GM13976 (cell line): Measurements from ENCODE around the gene TTC21A.

Experiments
- DNase-seq: peaks from one replicate; pipeline ENCODE4 v3.0.0; 2012; ENCODE audit warnings: low spot score
- in situ Hi-C: fragments of 300-500 bp; cut with MboI; formaldehyde crosslinking; loops from one replicate; pipeline ENCODE4 v1.12.0; 2022; ENCODE audit warnings: low sequenced_read_pairs, mixed read lengths, inconsistent platforms; ENCODE audit not compliant: unreplicated experiment
- TF ChIP-seq, protein P1 (sequence below): IDR thresholded peaks from 2 replicates; pipeline ENCODE4 v1.5.1; 2012; ENCODE audit warnings: borderline replicate concordance, mild to moderate bottlenecking; ENCODE audit not compliant: insufficient read depth; ENCODE audit errors: extremely low read depth, missing control alignments, control extremely low read depth

TTC21A gene

DNA sequence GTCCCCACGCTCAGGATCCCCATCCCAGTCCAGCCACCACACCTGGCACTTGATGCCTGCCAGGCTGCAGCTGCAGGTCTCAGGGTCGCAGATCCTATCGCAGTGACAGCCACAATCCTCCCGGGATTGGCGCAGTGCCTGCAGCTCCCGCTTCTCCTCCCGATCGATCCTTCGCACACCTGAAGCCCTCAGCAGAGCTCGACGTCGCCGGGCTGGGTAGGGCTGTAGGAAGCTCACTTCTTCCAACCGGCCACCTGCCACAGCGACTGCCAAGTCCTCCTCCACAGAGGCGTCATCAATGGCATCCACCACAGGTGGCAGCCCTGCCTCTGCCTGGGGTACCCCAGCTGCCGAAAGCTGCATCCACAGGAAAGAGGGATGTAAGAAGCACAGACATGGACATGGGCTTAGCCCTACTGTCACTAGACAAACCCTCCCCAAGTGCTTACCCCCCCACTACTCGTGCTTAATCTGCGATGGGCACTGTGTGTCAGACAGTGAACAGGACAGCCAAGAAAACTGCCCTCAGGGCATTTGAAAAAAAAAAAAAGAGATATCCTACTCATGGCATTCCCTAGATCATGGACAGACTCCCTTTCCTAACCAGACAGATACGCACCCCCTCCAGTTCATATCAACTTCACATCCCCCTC is 36.7 kb downstream of the TTC21A start:
- no peak for DNase-seq
- TF ChIP-seq, protein P1, sequence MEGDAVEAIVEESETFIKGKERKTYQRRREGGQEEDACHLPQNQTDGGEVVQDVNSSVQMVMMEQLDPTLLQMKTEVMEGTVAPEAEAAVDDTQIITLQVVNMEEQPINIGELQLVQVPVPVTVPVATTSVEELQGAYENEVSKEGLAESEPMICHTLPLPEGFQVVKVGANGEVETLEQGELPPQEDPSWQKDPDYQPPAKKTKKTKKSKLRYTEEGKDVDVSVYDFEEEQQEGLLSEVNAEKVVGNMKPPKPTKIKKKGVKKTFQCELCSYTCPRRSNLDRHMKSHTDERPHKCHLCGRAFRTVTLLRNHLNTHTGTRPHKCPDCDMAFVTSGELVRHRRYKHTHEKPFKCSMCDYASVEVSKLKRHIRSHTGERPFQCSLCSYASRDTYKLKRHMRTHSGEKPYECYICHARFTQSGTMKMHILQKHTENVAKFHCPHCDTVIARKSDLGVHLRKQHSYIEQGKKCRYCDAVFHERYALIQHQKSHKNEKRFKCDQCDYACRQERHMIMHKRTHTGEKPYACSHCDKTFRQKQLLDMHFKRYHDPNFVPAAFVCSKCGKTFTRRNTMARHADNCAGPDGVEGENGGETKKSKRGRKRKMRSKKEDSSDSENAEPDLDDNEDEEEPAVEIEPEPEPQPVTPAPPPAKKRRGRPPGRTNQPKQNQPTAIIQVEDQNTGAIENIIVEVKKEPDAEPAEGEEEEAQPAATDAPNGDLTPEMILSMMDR: no peak
- in situ Hi-C loops: no loop called here

DNA sequence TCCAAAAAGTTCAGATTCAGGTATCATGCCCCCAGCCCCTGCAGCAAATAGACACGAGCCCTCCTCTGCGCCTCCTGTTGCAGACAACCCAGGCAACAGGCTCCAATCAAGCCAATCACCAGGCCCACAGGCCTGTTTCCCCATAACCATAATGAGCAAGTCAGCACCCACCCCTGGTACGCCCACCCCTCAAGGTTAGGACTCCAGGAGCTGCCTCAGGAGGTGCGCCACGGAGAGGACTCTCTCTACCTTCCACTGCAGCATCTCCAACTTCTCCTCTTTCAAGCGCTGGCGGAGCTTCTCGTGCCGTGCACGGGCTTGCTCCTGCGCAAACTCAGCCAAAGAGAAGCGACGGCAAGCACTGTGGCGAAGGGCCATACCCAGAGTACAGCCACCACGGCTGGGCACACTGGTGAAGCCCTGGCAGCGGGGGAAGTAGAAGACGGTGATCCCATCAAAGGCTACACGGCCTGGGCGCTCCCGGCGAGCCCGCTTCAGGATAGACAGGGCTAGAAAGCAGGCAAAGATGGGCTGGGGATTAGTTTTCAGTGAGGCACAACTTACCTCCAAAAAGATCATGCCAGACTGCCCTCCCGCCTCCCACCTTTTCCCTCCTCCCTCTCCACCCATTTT is 37.4 kb downstream of the TTC21A start:
- no peak for DNase-seq
- in situ Hi-C loops: no loop called here
- TF ChIP-seq, protein P1: no peak

DNA sequence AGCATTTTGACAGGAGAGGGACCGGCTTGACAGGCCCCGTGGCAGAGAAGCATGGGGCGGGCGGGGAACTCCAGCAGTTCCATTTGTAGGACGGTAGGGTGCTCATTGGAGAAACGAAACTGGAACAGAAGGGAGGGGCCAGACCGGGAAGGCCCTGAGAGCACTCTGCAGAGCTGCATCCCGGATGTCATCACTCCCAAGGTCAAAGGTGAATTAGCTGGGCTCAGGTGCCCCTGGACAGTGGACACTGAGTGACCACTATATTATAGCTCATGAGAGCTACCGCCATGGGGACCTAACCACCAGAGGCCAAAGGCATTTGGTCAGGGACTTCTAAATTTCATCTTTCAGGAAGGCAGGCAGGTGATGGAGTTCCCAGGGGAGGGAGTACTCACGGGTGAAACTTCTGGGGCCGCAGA is 38.6 kb downstream of the TTC21A start:
- peak; percentile 26 for DNase-seq
- TF ChIP-seq, protein P1: no peak
- in situ Hi-C loops: no loop called here

DNA sequence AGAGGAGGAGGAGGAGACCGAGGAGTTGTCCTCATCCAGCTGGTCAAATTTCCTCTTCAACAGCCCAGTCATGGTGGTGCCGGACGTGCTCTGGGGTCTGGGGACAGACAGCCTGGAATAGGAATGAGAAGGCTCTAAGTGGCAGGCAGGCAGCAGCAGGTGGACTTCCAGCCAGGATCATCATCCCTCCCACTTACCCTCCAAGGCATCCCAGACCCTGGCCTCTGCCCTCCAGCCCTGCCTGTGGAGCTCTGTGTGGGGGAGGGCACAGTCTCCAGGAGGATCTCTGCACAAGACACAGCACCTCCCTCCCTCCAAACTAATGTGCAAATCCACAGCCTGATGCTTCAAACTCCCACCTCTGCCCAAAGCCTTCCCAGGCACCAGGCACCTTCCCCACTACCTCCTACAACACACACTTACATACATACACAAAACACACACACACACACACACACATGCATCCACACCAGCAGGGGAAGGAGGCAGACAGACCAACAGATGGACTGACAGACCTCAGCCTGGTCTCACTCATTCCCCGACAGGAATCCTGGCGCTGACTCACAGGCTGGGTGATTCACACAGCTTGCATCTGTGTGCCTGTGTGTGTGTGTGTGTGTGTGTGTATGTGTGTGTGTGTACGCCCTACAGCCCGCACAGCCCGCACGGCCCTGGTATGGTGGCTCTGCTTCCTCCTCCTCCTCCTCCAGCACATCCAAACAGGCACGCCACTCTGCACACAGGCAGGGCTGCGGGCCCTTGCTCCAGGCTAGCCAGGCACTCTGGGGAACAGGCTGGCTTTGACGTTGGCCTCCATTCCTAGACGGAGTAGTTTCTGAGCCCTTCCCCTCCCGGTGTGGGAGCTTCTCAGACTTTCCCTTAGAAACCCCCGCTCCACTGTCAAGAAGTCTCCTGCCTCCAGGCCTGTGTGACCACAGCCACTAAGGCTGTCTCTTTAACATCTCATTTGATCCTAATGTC is 39.4 kb downstream of the TTC21A start:
- TF ChIP-seq, protein P1: no peak
- in situ Hi-C loops: no loop called here
- DNase-seq: peak; percentile 50

DNA sequence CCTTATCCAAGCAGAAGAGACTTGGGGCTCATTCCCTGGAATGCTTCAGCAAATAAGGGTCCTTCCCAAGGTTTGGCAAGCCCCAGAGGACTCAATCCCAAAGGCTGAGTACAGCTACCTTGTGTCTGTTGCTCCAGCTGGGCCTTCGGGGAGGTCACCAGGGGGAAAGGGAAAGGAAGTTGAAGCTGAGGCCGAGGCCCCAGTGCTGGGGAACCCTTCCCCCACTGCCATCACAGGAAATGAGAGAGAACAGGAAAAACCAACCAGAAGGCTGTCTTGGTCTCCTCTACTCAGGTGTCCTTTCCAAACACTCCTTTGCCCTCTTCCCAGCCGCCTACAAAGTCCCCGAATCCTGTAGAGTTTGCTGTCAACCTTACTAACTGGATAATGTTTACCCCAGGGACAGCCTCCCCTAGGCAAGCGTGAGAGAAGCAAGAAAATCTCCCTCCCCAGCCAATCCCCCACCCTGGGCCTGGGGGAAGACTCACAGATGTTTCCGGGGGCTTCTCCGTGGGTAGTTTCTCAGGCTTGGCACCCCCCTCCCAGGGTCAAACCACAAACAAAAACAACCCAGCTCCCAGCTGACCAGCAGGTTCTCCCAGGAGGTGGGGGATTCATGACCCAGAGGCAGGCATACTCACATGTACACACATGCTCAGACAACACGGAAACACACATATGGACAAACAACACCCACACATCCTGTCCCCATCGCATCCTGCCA is 40.4 kb downstream of the TTC21A start:
- TF ChIP-seq, protein P1: no peak
- in situ Hi-C loops: no loop called here
- peak; percentile 59 for DNase-seq
